Left lung (tissue), 10 donors: ENCODE measurements around the gene PADI6. TPM values are rescaled to one million over a fixed set of nuclear protein-coding genes. Genes with fewer than 3 reads are reported as not detected.
A peak's percentile ranks its signal among the peaks of the same experiment; 100 is the strongest.

Experiments used
- ATAC-seq: fragments of 200-7000 bp; cut with Tn5 transposase; one replicate; pipeline ENCODE4 v1.9.1; 2020; ENCODE audit warnings: moderate library complexity
- DNase-seq, 4 donors: peaks; one replicate each; pipeline ENCODE4 v3.0.0-alpha.2; 2013 to 2020
- H3K27ac ChIP-seq, 2 donors: fragments of 200-600 bp; sonication (generic) in 1 of 2; one replicate each; pipeline versions ENCODE4 v1.5.0 to v1.8.0; 2020 to 2021
- H3K27me3 ChIP-seq, 2 donors: fragments of 200-600 bp; sonication (generic) in 1 of 2; one replicate each; pipeline versions ENCODE4 v1.5.0 to v1.8.0; 2020 to 2021
- H3K36me3 ChIP-seq, 2 donors: fragments of 200-600 bp; sonication (generic) in 1 of 2; one replicate each; pipeline versions ENCODE4 v1.5.0 to v1.8.0; 2020 to 2021
- H3K4me1 ChIP-seq, 2 donors: fragments of 200-600 bp; one replicate each; pipeline ENCODE4 v1.8.0; 2021
- H3K4me3 ChIP-seq, 2 donors: fragments of 200-600 bp; sonication (generic) in 1 of 2; one replicate each; pipeline versions ENCODE4 v1.5.0 to v1.8.0; 2020 to 2021; ENCODE audit warnings: mild to moderate bottlenecking in 1 of 2
- H3K9me3 ChIP-seq, 2 donors: fragments of 200-600 bp; sonication (generic) in 1 of 2; one replicate each; pipeline versions ENCODE4 v1.5.0 to v1.8.0; 2020 to 2021
- intact Hi-C, 2 donors: fragments of 100-400 bp; cut with DNase I; formaldehyde crosslinking; loops; one replicate each; pipeline versions ENCODE4 v1.11.2 to v1.14.2; 2022
- polyA plus RNA-seq, 6 donors: library from polyadenylated mRNA; unstranded; fragments of 120-200 nt; gene quantifications; one replicate each; pipeline ENCODE4 v1.2.1, GENCODE V29; 2013; ENCODE audit not compliant: insufficient read length in 6 of 6
- total RNA-seq, 2 donors: library from RNA; stranded (reverse); fragmentation: NEBNext Ultra II Directional; extraction: Animal tissue kit (Norgen Biotek cat#: 25700); gene quantifications; one replicate each; pipeline ENCODE4 v1.2.1, GENCODE V29; 2021
- TF ChIP-seq, protein P1 (sequence below), 2 donors: fragments of 200-600 bp; sonication (generic) in 1 of 2; IDR thresholded peaks; one replicate each; pipeline versions ENCODE4 v1.5.0 to v1.8.0; 2021; ENCODE audit warnings: antibody characterized with exemption in 2 of 2
- donor health status: DM: no; HTN: yes; CAD: no.
- donor health status: DM: no; HTN: no; CAD: no.

PADI6 gene
- total and polyA plus RNA-seq, 8 donors = not detected

DNA sequence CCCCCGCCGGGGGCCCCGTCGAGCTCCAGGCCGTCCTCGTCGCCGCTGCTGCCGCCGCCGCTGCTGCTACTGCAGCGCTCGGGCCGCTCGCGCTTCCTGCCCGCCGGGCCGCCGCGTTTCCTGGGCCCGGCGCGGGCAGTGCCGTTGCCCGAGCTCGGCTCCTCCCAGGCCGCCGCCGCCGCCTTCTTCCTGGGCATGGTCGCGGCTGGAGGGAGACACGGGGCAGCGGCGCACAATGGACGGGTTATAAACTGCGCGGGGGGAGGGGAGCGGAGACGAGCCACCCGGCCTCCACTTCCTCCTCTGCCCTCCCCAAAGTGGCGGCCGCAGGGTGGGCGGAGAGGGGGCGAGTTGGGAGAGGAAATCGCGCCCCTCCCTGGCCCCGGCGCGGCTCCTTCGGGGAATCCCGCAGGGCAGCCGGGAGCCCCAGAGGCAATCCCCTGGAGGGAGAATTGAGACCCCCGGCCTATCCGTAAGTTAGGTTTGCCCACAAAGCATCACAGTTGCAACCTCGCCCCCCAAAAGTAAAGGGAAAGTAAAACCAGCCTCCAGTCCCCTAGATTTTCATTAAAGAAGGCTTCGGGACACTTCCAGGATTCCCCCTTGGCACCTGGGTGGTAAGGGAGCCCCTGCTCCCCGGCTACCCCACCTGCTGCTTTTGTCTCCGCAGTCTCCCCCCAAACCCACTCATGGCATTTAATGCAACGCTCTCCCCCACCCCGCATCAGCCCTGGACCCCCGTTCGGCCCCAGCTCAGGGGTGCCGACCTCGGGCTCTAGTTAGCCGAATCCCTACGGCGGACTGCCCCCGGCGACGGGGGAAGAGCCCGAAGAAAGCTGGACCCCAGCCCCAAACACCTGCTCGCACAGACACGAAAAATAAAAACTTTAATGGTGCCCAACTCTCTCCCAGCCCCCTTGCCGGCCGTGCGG, 66.6 kb downstream of the PADI6 start:
- Histone ChIP-seq H3K4me3 (peak overlapping the region; percentile 81 to 86), H3K27ac (peak overlapping the region; percentile 86 to 89), H3K4me1 (peaks cover 20 to 57% of the 10 kb centered on the region in 2 donors), H3K9me3 (no peaks in the 10 kb centered on the region), H3K36me3 (peaks cover 0 to 20% of the 10 kb centered on the region in 2 donors), H3K27me3 (no peaks in the 10 kb centered on the region)
- ATAC-seq = peak; percentile 58
- intact Hi-C loops = no loop called here
- TF ChIP-seq, protein P1, sequence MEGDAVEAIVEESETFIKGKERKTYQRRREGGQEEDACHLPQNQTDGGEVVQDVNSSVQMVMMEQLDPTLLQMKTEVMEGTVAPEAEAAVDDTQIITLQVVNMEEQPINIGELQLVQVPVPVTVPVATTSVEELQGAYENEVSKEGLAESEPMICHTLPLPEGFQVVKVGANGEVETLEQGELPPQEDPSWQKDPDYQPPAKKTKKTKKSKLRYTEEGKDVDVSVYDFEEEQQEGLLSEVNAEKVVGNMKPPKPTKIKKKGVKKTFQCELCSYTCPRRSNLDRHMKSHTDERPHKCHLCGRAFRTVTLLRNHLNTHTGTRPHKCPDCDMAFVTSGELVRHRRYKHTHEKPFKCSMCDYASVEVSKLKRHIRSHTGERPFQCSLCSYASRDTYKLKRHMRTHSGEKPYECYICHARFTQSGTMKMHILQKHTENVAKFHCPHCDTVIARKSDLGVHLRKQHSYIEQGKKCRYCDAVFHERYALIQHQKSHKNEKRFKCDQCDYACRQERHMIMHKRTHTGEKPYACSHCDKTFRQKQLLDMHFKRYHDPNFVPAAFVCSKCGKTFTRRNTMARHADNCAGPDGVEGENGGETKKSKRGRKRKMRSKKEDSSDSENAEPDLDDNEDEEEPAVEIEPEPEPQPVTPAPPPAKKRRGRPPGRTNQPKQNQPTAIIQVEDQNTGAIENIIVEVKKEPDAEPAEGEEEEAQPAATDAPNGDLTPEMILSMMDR (IDR thresholded peaks at IDR 0.05) = no peak
- DNase-seq = peak in 3 of 4 donors; percentile 54 to 92 (median 80)

GRCh38 chr1:17439250-17440073, 67.5 kb downstream of the PADI6 start, which contains the start of gene RCC2:
Gene RCC2, minus strand, starts transcription at chr1:17439677. Its CDS starts 1,163 bp downstream, at chr1:17438514.
- H3K4me1 ChIP-seq = peaks cover 20 to 48% of the 10 kb centered on the region in 2 donors
- H3K36me3 ChIP-seq = peaks cover 0 to 12% of the 10 kb centered on the region in 2 donors
- DNase-seq = peak; percentile 68 to 93 (median 75)
- H3K9me3 ChIP-seq = no peaks in the 10 kb centered on the region
- peak within 1 kb of the TSS; percentile 81 to 86 for H3K4me3 ChIP-seq
- intact Hi-C loops = no loop called here
- no peaks in the 10 kb centered on the region for H3K27me3 ChIP-seq
- TF ChIP-seq, protein P1 (IDR thresholded peaks at IDR 0.05) = peak in 1 of 2 donors; percentile 6
- H3K27ac ChIP-seq = peak within 1 kb of the TSS; percentile 86 to 89
- ATAC-seq = peak; percentile 77

DNA sequence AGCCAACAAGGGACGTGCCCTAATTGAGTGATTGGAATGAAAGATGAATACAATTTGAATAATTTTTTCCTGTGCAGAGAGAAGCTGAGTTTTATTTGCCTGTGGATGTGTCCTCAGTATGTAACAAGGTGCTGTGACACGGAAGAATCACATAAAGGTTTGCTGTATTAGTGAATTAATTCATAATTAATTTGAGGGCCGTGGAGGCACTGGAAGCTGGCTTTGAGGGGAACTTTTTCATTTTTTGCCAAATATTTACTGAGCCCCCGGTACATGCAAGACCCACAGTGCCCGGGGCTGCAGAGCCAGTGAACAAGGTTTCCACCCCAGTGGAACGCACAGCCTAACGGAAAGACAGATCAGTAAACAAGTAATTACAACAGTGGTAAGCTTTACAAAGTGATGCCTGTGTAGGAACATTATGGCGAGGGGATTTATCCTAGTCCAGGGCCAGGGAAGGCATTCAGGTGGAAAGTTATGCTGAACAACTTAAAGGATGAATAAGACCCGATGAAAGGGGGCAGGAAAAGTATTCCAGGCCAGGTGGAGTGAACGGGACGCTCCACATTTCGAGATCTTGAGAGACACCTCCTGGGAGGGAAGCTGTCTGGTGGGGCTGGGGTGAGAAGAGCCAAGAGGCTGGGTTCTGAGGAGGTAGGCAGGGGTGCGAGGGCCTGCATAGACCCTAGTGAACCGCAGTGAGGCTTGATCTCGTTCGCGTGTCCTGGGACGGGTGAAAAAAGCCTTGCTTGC, 68.3 kb downstream of the PADI6 start:
- TF ChIP-seq, protein P1 (IDR thresholded peaks at IDR 0.05) = peak in 1 of 2 donors; percentile 4
- H3K4me1 ChIP-seq = peaks cover 20 to 40% of the 10 kb centered on the region in 2 donors
- H3K36me3 ChIP-seq = peaks cover 0 to 4% of the 10 kb centered on the region in 2 donors
- intact Hi-C loops = no loop called here
- H3K4me3 ChIP-seq = peak overlapping the region; percentile 29 to 86
- no peaks in the 10 kb centered on the region for H3K9me3 ChIP-seq
- no peaks in the 10 kb centered on the region for H3K27me3 ChIP-seq
- DNase-seq (no peak), ATAC-seq (no peak)
- H3K27ac ChIP-seq = peak overlapping the region; percentile 42 to 67

GRCh38 chr1:17440827-17441168, 68.8 kb downstream of the PADI6 start:
- ATAC-seq (no peak), DNase-seq (no peak)
- intact Hi-C loops = no loop called here
- H3K27me3 ChIP-seq = no peaks in the 10 kb centered on the region
- H3K4me1 ChIP-seq = peaks cover 20 to 36% of the 10 kb centered on the region in 2 donors
- H3K9me3 ChIP-seq = no peaks in the 10 kb centered on the region
- peak overlapping the region in 1 of 2 donors; percentile 86 for H3K4me3 ChIP-seq
- TF ChIP-seq, protein P1 (IDR thresholded peaks at IDR 0.05) = no peak
- no peaks in the 10 kb centered on the region for H3K36me3 ChIP-seq
- peak overlapping the region in 1 of 2 donors; percentile 66 for H3K27ac ChIP-seq
